Thyroid gland (tissue), 4 donors: ENCODE results near the gene CISD3. TPM values are rescaled to one million over a fixed set of nuclear protein-coding genes. Genes with fewer than 3 reads are reported as not detected.
"Not testable (repeated sequence)": the region's sequence is repeated elsewhere in the genome, so short reads cannot be mapped to it uniquely, and the experiment has no call there.

ENCODE experiments used
- DNase-seq, 2 donors: peaks; one replicate each; pipeline ENCODE4 v3.0.0-alpha.2; 2019
- H3K27ac ChIP-seq, 3 donors: fragments of 200-600 bp; sonication (generic); 1 replicate in 2 of 3; 2 replicates in 1 of 3; pipeline ENCODE4 v1.5.1; 2016 to 2019; ENCODE audit warnings: mild to moderate bottlenecking in 1 of 3, moderate library complexity in 1 of 3
- H3K27me3 ChIP-seq: fragments of 200-600 bp; sonication (generic); one replicate; pipeline ENCODE4 v1.5.1; 2019
- H3K36me3 ChIP-seq, 2 donors: fragments of 200-600 bp; sonication (generic); one replicate each; pipeline ENCODE4 v1.5.1; 2016 to 2019
- H3K4me1 ChIP-seq, 2 donors: fragments of 200-600 bp; sonication (generic); one replicate each; pipeline ENCODE4 v1.5.1; 2017 to 2019
- H3K4me3 ChIP-seq, 3 donors: fragments of 200-600 bp; sonication (generic); replicated peaks in 1 of 3; 1 replicate in 2 of 3; 2 replicates in 1 of 3; pipeline ENCODE4 v1.5.1; 2016; ENCODE audit warnings: mild to moderate bottlenecking in 1 of 3
- H3K9me3 ChIP-seq: fragments of 200-600 bp; sonication (generic); one replicate; pipeline ENCODE4 v1.5.1; 2017
- CTCF ChIP-seq, 6 experiments: fragments of 200-600 bp in 3 of 6; fragments of 450-650 bp in 3 of 6; sonication (generic) in 3 of 6; IDR thresholded peaks; one replicate each; pipeline ENCODE4 v1.5.1; 2016 to 2019; ENCODE audit warnings: antibody characterized with exemption in 6 of 6, mild to moderate bottlenecking in 2 of 6, inconsistent platforms in 1 of 6, moderate library complexity in 1 of 6
- POLR2A ChIP-seq, 2 donors: fragments of 450-650 bp; IDR thresholded peaks; one replicate each; pipeline ENCODE4 v1.6.1; 2017; ENCODE audit warnings: antibody characterized with exemption in 2 of 2, mild to moderate bottlenecking in 2 of 2, moderate library complexity in 1 of 2
- WGBS, 2 donors: methylation state at CpG; one replicate each; pipeline ENCODE4 v1.1.5; 2017; 5-methylcytosine and 5-hydroxymethylcytosine counted together
- intact Hi-C: fragments of 100-400 bp; cut with DNase I; formaldehyde crosslinking; loops from one replicate; pipeline ENCODE4 v1.15.1; 2023
- total RNA-seq, 4 donors: library from RNA; depleted of rRNA; stranded (reverse); fragments of >200 nt; gene quantifications; one replicate each; pipeline ENCODE4 v1.2.3, GENCODE V29; 2016

CISD3 gene
- total RNA-seq, 4 donors from 2014 or later = 12.4 to 29.0 (median 18.2) TPM

GRCh38 chr17:38720941-38721340, 9.2 kb upstream of the CISD3 start:
- Histone ChIP-seq H3K4me3 (no peak overlapping the region), H3K36me3 (peaks cover 51 to 66% of the 10 kb centered on the region in 2 donors), H3K27ac (no peak overlapping the region), H3K9me3 (no peaks in the 10 kb centered on the region), H3K27me3 (no peaks in the 10 kb centered on the region), H3K4me1 (no peaks in the 10 kb centered on the region)
- TF ChIP-seq CTCF (IDR thresholded peaks at IDR 0.05) (no peak), POLR2A (IDR thresholded peaks at IDR 0.05) (no peak)
- intact Hi-C loops = no loop called here
- DNase-seq = no peak
- 93 to 94% methylated on average over 6 of the region's 6 CpGs for WGBS, 2 donors

GRCh38 chr17:38721802-38722201, 8.3 kb upstream of the CISD3 start:
- Histone ChIP-seq H3K27me3 (no peaks in the 10 kb centered on the region), H3K27ac (no peak overlapping the region), H3K4me3 (no peak overlapping the region), H3K4me1 (no peaks in the 10 kb centered on the region), H3K36me3 (peaks cover 42 to 58% of the 10 kb centered on the region in 2 donors), H3K9me3 (no peaks in the 10 kb centered on the region)
- intact Hi-C loops = no loop called here
- DNase-seq = no peak
- TF ChIP-seq CTCF (IDR thresholded peaks at IDR 0.05) (no peak), POLR2A (IDR thresholded peaks at IDR 0.05) (no peak)
- WGBS, 2 donors = 90 to 98% methylated on average over 9 to 10 of the region's 16 CpGs

GRCh38 chr17:38724337-38724988, 5.7 kb upstream of the CISD3 start:
- TF ChIP-seq CTCF (IDR thresholded peaks at IDR 0.05) (no peak), POLR2A (IDR thresholded peaks at IDR 0.05) (no peak)
- H3K9me3 ChIP-seq = no peaks in the 10 kb centered on the region
- H3K27ac ChIP-seq = no peak overlapping the region
- no peak overlapping the region for H3K4me3 ChIP-seq
- WGBS, 2 donors = 63 to 90% methylated on average over 5 to 8 of the region's 16 CpGs
- peaks cover 31 to 32% of the 10 kb centered on the region in 2 donors for H3K36me3 ChIP-seq
- intact Hi-C loops = no loop called here
- peaks cover 5 to 7% of the 10 kb centered on the region in 2 donors for H3K4me1 ChIP-seq
- DNase-seq = no peak
- H3K27me3 ChIP-seq = no peaks in the 10 kb centered on the region

GRCh38 chr17:38725066-38725465, 5.1 kb upstream of the CISD3 start:
- WGBS, 2 donors = 75 to 84% methylated on average over 10 of the region's 10 CpGs
- DNase-seq = no peak
- H3K36me3 ChIP-seq = peaks cover 27 to 31% of the 10 kb centered on the region in 2 donors
- TF ChIP-seq POLR2A (IDR thresholded peaks at IDR 0.05) = no peak
- no peak for TF ChIP-seq CTCF (IDR thresholded peaks at IDR 0.05)
- intact Hi-C loops = no loop called here
- H3K9me3 ChIP-seq = no peaks in the 10 kb centered on the region
- no peaks in the 10 kb centered on the region for H3K27me3 ChIP-seq
- peaks cover 7 to 8% of the 10 kb centered on the region in 2 donors for H3K4me1 ChIP-seq
- no peak overlapping the region for H3K4me3 ChIP-seq
- no peak overlapping the region for H3K27ac ChIP-seq

- DNase-seq, H3K4me3 ChIP-seq, H3K9me3 ChIP-seq, H3K27ac ChIP-seq, intact Hi-C loops, H3K27me3 ChIP-seq: not testable (repeated sequence)
- Histone ChIP-seq H3K4me1 (peaks cover 11 to 12% of the 10 kb centered on the region in 2 donors), H3K36me3 (peaks cover 20 to 23% of the 10 kb centered on the region in 2 donors)
- WGBS, 2 donors = 54 to 66% methylated on average over 4 to 6 of the region's 8 CpGs
Measured at GRCh38 chr17:38726145-38726544, 4.0 kb upstream of the CISD3 start.
